Femur (tissue), 1 donor: Measurements from ENCODE around the gene ATXN7L3.
A peak's percentile ranks its signal among the peaks of the same experiment; 100 is the strongest.

ENCODE experiments used
- DNase-seq: peaks from one replicate; pipeline ENCODE4 v3.0.0-alpha.2; 2017

The ATXN7L3 gene

DNA sequence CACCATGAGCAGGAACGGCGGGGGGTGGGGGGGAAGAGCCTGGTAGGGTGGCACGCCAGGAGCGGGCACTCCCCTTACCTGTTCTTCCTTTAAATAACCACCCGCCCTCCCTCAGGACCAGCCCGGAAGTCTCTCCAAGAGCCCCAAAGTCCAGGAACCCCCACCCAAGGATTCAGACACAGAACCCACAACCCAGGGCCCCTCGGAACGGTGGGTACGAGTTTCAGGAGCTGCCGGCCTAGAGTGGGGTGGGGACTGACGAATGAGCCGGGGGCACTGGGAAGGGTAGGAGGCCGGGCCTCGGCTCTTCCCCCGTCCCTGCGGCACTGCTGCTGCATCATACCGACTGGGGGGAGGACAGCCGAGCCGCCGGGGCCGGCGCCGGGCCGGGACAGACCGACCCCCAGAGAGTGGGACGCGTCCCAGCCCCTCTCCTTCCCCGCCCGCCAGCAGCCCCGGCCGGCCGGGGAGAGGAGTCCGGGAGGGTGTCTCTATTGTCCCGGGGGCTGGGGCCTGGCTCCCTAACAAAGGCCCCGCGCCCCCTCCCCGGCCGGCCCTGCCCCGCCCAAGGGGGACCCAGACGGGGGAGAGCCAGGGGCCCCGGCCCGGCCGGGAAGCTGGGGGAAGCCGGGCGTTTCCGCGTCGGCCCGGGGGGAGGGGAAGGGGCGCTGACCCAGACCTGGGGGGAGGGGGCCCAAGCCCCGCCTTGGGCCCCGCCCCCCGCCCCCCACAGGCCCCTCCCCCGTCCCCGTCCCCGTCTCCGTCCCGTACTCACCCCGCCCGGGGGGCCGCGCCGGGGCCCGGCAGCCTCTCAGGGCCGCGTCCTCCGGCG, 747 bp downstream of the ATXN7L3 start:
- peak; percentile 86 for DNase-seq

DNA sequence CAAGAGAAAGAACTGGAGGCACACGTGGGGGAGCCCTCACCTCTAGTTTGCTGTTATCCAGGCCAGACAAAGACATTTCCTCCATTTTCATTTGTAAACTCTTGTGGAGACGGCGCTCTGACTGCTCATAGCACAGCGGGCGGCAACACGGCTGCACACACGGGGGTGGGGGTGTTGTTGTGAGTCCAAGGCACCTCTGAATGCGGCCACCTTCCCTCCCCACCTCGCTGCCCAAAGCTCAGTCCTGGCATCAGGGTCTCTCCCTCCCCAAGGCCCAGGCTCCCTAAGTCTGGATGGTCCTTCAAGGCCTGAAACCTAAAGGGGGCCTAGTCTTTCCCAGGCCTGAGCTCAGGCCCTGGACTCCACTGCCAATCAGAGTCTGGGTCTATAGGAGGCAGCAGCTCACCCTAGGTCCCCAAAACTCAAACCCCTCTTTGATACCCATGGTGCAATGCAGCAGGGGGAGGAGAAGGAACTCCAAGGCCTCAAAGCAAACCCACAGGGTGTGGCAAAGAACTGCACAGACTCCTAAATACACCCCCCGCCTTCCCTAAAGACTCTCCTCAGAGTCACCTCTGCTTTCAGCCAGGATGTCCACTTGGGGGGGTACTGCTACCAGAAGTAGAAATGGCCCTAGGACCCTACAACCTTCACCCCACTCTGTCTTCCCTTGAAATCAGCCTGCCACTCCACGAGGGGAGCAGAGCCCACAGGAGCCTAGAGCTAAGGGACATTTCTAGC, 1.5 kb downstream of the ATXN7L3 start:
- DNase-seq = no peak

- no peak for DNase-seq
These were observed 2.6 kb downstream of the ATXN7L3 start for GRCh38 chr17:44197107-44197506.

DNA sequence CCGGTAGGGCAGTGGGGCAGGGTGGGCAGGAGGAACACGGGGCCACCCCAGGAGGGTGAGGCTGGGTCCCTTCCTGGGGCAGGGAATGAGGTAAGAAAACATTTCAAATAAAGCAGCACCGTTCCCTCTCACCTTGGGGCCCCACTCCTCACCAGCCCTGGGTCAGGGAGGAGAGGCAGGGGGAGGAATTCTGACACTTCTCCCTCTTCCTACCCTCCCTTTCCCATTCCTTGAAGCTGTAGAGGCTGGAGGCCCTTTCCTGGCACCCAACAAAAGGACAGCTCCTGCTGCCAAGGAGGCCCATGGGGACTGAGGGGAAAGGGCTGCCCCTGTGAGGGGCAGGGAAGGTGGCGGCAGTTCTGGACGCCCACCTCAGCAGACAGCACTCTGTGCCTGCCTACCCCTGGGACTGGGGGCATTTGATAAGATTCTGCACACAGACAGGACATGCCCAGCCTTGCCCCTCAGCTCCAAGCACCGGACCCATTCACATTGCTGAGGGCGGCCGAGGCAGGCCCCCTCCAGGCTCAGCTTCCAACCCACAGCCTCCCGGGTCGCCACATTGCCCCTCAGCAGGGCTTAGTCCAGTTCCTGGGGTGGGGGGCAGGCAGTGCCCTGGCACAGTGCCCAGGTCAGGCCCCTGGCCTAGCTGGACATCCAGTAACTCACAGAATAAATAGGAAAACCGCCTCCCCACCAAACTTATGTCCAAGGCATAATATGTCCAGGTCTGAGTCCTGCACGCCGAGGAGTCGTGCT, 6.2 kb downstream of the ATXN7L3 start:
- no peak for DNase-seq

DNA sequence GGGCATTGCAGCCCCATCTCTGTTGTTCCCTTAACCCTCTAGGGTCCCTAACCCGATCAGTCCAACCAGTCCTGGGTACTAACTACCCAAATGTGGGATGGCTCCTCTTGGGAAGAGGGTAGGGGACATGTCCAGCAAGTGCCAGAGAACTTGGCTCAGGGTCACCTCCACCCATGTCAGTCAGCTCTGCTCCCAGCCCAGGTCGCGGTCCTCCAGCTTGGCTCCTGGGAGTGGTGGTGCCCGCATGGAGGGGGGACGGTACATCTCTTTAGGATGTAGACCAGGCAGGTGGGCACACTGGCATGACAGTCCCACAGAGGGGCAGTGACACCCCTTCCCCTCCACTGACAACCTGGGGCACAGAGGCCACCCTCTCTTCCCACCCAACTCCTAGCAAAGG, 6.9 kb downstream of the ATXN7L3 start:
- no peak for DNase-seq

DNA sequence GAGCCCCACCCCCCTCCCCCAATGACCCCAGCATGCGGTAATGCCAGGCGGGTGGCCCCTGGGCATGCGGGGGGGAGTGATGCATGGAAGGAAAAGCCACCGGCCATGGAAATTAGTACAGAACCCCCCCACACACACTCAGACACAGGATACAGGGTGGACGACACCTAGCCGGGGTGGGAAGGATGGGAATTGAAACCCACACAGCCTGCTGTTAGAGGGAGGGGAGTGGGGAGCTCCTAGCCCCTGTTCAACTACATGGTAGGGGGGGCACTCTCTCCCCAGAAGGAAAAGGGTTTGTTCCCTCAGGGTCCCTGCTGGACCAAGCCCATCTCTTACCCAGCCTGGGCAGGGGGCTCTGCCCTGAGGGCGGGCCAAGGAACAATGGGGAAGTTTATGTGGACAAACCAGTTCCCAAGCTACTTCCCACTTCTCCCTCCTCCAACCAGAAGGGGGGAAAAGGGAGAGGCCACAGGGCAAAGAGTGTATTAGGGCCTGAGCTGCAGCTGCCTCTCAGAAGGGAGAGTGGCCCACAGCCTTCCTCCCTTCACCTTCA, 7.7 kb downstream of the ATXN7L3 start:
- no peak for DNase-seq

GRCh38 chr17:44191369-44191768, 8.3 kb downstream of the ATXN7L3 start:
- peak; percentile 66 for DNase-seq

GRCh38 chr17:44190481-44190880, 9.2 kb downstream of the ATXN7L3 start:
- DNase-seq = no peak

DNA sequence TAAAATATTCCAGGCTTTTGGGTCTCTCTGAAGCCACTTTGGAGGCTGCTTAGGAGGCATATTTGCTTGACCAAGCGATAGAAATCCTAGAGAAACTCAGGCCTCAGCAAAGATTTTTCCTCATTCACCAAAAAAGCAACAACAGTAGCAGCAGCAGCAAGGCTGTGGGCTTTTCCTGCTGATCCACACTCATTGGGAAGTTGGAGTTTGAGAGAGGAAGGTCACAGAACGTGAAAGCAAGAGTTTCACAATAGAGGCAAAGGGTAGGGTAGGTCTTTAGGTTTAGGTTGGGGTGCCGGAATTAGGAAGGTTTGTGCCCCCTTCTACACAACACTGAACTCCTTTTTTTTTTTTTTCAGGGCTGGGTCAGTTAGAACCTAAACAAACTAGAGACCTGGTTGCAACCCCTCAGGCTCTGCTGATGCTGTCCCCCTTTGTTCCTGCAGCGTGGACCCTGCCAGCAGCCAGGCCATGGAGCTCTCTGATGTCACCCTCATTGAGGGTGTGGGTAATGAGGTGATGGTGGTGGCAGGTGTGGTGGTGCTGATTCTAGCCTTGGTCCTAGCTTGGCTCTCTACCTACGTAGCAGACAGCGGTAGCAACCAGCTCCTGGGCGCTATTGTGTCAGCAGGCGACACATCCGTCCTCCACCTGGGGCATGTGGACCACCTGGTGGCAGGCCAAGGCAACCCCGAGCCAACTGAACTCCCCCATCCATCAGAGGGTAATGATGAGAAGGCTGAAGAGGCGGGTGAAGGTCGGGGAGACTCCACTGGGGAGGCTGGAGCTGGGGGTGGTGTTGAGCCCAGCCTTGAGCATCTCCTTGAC, 10.9 kb downstream of the ATXN7L3 start:
- no peak for DNase-seq

DNA sequence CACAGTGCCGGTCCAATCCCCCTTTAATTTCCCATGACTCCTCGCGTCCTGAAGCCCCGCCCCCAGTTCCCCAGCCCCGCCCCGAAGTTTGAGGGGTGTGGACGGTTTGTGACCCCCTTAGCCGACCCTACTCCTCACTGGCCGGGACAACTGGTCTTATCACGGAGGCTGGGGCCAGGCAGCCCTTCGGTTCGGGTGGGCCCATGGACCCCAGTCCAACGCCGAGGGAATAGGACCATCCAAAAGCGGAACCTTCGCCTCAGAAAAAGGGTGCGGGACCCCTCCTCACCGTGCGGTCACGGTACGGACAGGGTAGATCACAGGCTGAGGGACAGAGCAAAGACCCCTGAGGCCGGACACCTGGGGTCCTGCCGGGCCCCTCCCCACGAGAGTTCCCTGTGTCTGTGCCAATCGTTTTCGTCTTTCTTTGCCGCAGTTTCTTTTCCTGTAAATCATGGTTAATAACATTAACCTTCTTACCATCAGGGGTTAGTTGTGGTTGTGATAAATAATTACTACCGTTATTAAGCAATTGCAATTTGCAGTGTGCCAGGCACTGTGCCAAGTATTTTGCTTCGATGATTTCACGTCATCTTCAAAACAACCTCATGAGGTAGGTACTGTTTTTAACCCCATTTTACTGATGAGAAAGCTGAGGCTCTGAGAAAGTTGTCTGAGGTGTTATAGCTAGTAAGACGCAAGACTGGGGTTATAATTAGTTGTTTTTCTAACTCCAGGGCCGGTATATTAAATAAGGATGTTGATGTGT, 12.4 kb downstream of the ATXN7L3 start:
- DNase-seq = no peak

DNA sequence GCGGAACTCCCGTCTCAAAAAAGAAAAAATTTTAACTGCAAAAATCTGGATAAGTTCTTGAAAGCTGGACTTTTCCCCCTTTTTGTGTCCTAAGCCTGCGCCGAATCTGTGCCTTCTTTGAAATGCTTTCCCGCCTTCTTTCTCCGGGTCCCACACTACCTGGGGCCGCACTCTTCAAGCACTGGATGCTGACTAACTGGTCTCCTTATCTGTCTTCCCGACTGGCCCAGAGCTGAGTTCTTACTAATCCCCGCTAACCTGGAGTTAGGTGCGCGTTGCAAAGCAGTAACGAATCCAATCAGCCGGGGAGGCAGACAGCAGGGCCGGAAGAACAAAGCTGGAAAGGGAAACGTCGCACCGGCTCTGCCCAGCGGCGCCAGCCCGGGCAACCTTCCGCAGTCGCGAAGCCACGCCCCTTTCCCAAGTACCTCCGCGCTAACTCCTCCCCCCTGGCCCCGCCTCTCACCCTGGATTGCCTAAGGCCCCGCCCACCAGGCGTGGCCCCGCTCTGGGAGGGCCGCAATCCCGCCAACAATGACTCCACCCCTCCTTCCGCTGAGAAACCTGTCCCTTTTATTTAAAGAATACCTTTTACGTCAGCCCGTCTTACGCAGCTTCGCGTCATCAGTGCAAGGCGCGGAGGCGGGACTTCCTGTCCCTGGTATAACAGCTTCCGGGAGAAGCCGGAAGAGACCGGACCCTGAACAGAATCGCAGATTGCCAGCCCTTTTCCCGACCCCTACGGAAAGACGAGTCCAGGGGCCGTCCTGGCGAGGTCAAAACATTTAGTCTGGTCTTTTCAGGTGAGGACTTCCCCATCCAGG, 13.2 kb downstream of the ATXN7L3 start, which contains the start of gene TMUB2:
Gene TMUB2, plus strand, starts transcription at position 666 of the 824 bp plus-strand sequence. CDS start 737 bp downstream, outside the sequence.
- peak; percentile 99 for DNase-seq

DNA sequence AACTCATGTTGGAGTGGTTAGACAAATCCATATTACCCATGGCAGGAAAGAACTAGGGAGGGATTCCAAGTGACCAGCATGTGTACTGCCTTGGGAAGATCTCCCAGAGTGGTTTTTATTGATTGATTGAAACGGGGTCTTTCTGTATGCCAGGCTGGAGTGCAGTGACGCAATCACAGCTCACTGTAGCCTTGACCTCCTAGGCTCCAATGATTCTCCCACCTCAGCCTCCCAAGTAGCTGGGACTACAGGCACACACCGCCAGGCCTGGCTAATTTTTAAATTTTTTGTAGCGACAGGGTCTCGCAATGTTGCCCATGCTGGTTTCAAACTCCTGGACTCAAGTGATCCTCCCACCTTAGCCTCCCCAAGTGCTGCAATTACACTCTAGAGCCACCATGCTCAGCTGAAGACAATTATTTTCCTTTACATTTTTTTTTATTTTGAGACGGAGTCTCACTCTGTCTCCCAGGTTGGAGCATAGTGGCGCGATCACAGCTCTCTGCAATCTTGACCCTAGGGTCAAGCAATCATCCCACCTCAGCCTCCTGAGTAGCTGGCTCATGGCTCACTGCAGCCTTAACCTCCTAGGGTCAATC, 15.4 kb downstream of the ATXN7L3 start:
- DNase-seq = no peak

DNA sequence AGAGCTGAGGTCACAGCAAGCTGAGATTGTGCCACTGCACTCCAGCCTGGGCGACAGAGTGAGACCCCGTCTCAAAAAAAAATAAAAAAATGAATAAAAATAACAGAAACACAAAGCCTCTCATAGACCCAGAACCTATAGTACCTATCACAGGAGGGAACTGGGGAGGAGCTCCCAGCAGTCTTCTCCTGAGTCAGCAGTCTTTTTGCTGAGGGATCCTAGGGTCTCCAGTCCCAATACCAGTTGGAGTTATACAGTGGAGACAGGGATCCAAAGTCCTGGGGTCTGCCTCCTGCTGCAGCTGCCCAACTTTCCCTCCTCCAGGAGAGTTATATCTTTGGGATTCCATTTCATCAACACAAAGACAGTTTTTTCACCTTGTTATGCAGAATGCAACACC, 16.7 kb downstream of the ATXN7L3 start:
- DNase-seq = no peak

DNA sequence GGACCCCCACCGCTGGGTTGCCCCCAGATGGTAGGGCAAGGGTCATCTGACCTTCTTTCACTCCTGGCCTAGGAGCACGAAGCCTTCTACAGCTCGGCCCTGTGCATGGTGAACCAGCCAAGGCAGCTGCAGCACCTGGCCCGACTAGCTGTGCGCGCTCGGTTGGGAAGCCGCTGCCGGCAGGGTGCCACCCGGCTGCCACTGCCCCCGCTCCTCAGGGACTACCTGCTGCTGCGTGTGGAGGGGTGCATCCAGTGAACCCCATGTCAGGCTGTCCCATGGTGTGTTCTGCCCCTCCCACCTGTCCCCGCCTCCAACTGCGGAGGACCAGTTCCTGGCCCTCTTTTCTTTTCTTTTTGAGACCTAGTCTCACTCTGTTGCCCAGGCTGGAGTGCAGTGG, 21.6 kb downstream of the ATXN7L3 start:
- no peak for DNase-seq

- no peak for DNase-seq
These were observed 22.0 kb downstream of the ATXN7L3 start for GRCh38 chr17:44177640-44178039.

- no peak for DNase-seq
These were observed 22.8 kb downstream of the ATXN7L3 start for GRCh38 chr17:44176671-44177501.

- no peak for DNase-seq
These were observed 23.4 kb downstream of the ATXN7L3 start for GRCh38 chr17:44176257-44176656.

DNA sequence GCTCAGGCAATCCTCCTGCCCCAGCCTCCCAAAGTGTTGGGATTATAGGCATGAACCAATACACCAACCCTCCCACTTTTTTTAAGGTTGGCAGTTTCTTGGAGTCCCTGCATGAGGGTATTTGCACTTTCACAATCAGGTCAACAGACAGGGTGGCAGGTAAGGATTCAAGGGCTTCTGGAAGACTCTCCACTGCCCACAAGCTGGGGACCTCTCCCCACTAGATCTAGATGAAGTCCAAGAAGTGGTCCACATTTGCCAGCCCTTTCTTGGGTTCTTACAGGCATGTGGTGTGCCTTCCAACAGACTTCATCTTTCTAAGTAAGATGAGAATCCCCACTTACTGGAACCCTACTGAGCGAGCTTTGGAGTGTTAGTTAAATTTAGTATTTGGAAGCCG, 25.3 kb downstream of the ATXN7L3 start:
- DNase-seq = no peak

GRCh38 chr17:44171931-44172455, 27.7 kb downstream of the ATXN7L3 start:
- DNase-seq = no peak
